Measurements from ENCODE around the gene GID8.

The GID8 gene

GRCh38 chr20:62971211-62971949, 33.4 kb downstream of the GID8 start:
- H3K4me3 ChIP-seq (ENCODE audit: low read depth, low read length): no peak overlapping the region

GRCh38 chr20:62971950-62972844, 34.2 kb downstream of the GID8 start:
- TF ChIP-seq CTCF (IDR thresholded peaks at IDR 0.05; ENCODE audit: borderline replicate concordance, insufficient read depth, low read depth, low read length): peak; percentile 98
- no peak overlapping the region for H3K4me3 ChIP-seq (ENCODE audit: low read depth, low read length)

More at GRCh38 chr20:62971211-62971949, 33.4 kb downstream of the GID8 start:
- no peak for TF ChIP-seq CTCF (IDR thresholded peaks at IDR 0.05; ENCODE audit: borderline replicate concordance, insufficient read depth, low read depth, low read length)

GRCh38 chr20:62972845-62973745, 35.1 kb downstream of the GID8 start:
- no peak overlapping the region for H3K4me3 ChIP-seq (ENCODE audit: low read depth, low read length)
- TF ChIP-seq CTCF (IDR thresholded peaks at IDR 0.05; ENCODE audit: borderline replicate concordance, insufficient read depth, low read depth, low read length): no peak

GRCh38 chr20:62975251-62975760, 37.4 kb downstream of the GID8 start:
- no peak overlapping the region for H3K4me3 ChIP-seq (ENCODE audit: low read depth, low read length)
- no peak for TF ChIP-seq CTCF (IDR thresholded peaks at IDR 0.05; ENCODE audit: borderline replicate concordance, insufficient read depth, low read depth, low read length)

GRCh38 chr20:62975812-62976508, 38.0 kb downstream of the GID8 start:
- TF ChIP-seq CTCF (IDR thresholded peaks at IDR 0.05; ENCODE audit: borderline replicate concordance, insufficient read depth, low read depth, low read length): no peak
- no peak overlapping the region for H3K4me3 ChIP-seq (ENCODE audit: low read depth, low read length)

- H3K4me3 ChIP-seq (ENCODE audit: low read depth, low read length): no peak overlapping the region
- no peak for TF ChIP-seq CTCF (IDR thresholded peaks at IDR 0.05; ENCODE audit: borderline replicate concordance, insufficient read depth, low read depth, low read length)
These were observed 38.9 kb downstream of the GID8 start for GRCh38 chr20:62976886-62977285.

All from GM12875 (cell line).